Erythroblast (primary cell): Measurements from ENCODE around the gene RPL3.
"Not testable (repeated sequence)": the region's sequence is repeated elsewhere in the genome, so short reads cannot be mapped to it uniquely, and the experiment has no call there.

Experiments used
- GATA1 ChIP-seq: IDR thresholded peaks from 2 replicates; pipeline ENCODE4 v1.6.1; 2011; ENCODE audit warnings: low read depth, mild to moderate bottlenecking, control low read depth, low read length, moderate library complexity
- POLR2A ChIP-seq: IDR thresholded peaks from 2 replicates; pipeline ENCODE4 v1.6.1; 2011; ENCODE audit warnings: mild to moderate bottlenecking, low read length

DNA sequence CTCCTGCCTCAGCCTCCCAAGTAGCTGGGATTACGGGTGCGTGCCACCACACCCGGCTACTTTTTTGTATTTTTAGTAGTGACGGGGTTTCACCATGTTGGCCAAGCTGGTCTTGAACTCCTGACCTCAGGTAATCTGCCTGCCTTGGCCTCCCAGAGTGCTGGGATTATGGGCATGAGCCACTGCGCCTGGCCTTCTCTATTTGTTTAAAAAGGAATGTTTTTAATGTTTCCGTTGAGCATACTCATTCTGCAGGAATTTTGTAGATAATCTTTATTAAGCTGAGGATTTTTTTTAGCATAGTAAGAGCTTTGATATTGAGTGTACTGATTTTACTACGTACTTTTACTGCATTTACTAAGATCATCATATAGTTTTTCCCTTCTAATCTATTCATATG, 20.4 kb upstream of the RPL3 start:
- TF ChIP-seq POLR2A, GATA1: not testable (repeated sequence)
